ENCODE data around the gene ANKDD1A.

ANKDD1A gene

GRCh38 chr15:64911311-64912186 lies at the start of gene ANKDD1A:
Gene ANKDD1A, plus strand, starts transcription at chr15:64911902. Its CDS starts 29 bp downstream, at chr15:64911931.
- FAIRE-seq (peak; percentile 63), DNase-seq (ENCODE audit: extremely low spot score, insufficient read length, low read depth) (no peak)

- DNase-seq (ENCODE audit: extremely low spot score, insufficient read length, low read depth) (no peak), FAIRE-seq (no peak)
These were observed 49.7 kb upstream of the ANKDD1A start for GRCh38 chr15:64861960-64862359.

- FAIRE-seq: no peak
- DNase-seq (ENCODE audit: extremely low spot score, insufficient read length, low read depth): no peak
These were observed 49.3 kb upstream of the ANKDD1A start for GRCh38 chr15:64862408-64862807.

DNA sequence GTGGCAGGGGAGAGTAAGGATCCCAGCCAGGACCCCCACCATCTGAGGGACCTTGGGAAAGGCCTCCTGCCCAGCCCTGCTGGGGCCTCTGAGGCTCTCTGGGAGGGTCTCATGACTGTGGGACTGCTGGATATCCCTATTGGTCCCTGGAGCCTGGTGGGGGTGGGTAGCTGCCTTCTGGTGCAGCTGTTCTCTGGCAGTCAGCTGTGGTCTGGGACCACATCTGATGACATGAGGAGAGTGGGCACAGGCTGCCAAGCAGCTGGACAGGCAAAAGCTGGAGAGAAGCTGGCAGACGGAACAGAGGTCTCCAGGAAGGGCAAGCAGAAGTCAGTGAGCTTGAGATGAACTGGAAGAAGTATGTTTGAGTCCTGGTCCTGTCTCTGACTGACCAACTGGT lies 47.6 kb upstream of the ANKDD1A start:
- FAIRE-seq: no peak
- no peak for DNase-seq (ENCODE audit: extremely low spot score, insufficient read length, low read depth)

- FAIRE-seq (no peak), DNase-seq (ENCODE audit: extremely low spot score, insufficient read length, low read depth) (no peak)
These were observed 46.3 kb upstream of the ANKDD1A start for GRCh38 chr15:64865126-64865997.

DNA sequence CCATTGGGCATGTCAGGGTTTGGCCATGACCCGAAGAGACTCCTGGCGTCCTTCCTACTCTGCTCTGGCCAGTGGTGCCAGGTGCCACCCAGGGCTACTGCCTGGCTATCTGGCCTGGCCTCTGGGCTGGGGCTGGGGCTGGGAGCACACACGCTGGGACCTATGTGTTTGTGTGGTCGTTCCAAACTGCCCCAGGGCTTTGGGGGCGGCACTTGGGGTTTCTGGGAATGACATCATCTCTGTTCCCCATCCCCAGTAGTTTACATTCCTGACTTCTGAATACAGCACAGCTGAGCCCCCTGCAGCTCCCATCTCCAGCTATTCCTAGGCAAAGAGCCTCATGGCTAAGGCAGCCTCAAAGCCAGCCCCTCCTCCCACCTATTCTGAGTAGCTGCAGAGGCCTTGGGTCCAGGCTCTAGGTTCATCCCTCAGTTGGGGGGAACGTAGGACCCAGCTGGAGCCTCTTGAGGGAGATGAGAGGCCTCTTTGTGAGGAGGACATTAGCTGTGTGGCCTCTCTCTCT lies 45.6 kb upstream of the ANKDD1A start:
- FAIRE-seq: no peak

DNA sequence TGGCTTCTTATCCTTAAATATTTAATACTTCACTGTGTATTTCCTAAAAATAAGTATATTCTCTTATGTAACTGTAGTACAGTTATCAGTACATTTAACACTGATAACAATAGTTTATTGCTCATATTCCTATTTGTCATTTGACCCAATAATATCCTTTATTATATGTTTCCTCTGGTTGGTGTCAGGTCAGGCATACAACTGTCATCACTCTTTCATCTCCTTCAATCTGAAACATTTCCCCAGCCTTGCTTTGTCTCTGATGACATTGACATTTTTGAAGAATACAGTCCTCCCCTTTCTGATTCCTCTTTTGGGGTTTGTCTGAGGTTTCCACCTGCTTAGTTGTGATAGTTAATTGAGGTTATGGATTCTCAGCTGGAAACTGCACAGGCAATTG lies 42.2 kb upstream of the ANKDD1A start:
- FAIRE-seq (no peak), DNase-seq (ENCODE audit: extremely low spot score, insufficient read length, low read depth) (no peak)

More for the DNA sequence above, 45.6 kb upstream of the ANKDD1A start:
- no peak for DNase-seq (ENCODE audit: extremely low spot score, insufficient read length, low read depth)

GRCh38 chr15:64870353-64870752 lies 41.3 kb upstream of the ANKDD1A start:
- no peak for FAIRE-seq

GRCh38 chr15:64875641-64876223 lies 36.0 kb upstream of the ANKDD1A start:
- DNase-seq (ENCODE audit: extremely low spot score, insufficient read length, low read depth) (no peak), FAIRE-seq (no peak)

More at GRCh38 chr15:64870353-64870752, 41.3 kb upstream of the ANKDD1A start:
- no peak for DNase-seq (ENCODE audit: extremely low spot score, insufficient read length, low read depth)

DNA sequence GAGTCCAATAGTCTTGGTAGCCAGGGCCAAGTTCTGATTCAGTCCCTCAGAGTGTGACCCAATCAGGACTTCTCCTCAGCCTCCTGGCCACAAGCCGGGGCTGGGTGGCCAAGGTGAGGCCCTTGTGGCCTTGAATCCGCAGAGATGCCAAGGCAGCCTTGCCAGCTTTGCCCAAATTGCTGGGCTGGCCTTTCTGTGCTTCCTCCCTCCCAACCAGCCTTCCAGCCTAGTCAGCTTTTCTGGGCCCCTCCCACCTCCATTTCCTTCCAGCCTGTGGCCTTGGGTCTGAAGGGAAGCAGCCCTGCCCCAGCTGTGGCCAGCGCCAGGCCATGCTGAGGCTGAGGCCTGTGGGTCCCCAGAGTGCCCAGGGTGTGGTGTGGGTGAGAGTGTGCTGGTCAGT lies 34.3 kb upstream of the ANKDD1A start:
- DNase-seq (ENCODE audit: extremely low spot score, insufficient read length, low read depth) (no peak), FAIRE-seq (no peak)

DNA sequence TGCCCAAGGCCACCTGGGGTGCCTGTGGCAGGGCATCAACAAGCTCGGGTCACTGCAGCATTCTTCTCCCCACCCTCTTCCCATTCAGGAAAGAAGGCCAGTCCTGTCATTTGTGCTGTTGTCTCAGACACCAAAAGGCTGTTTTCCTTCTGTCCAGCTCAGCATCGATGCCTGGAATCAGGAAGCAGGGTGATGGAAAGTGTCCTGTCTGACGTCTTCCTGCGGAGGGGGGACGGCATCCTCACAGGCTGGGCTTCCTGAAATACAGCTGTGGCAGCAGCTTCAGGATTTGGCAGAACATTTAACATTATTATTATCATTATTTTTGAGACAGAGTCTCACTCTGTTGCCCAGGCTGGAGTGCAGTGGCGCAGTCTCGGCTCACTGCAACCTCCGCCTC lies 33.0 kb upstream of the ANKDD1A start:
- DNase-seq (ENCODE audit: extremely low spot score, insufficient read length, low read depth) (no peak), FAIRE-seq (no peak)

DNA sequence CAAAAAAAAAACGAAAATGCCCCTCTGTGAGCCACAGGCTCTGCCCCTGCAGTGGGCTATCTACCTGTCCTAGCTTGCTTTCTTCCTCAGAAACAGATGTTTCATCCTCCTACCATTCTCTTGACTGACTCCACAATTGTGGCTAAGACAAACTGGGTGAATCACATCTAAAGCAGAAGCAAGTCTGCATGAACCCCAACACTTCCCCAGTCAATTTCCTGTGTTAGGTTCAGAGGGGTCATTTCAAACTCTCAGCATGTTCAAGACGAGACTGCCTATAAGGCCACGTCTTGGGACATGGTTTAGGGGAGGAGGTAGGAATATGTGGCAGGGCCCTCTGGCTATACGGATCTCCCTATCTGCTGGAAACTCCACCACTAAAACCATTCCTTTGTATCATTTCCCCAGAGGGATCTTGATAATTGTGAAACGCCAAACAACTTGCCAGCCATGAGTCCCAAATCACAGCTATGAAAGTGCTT lies 28.6 kb upstream of the ANKDD1A start:
- FAIRE-seq (peak; percentile 97), DNase-seq (ENCODE audit: extremely low spot score, insufficient read length, low read depth) (peak; percentile 64)

DNA sequence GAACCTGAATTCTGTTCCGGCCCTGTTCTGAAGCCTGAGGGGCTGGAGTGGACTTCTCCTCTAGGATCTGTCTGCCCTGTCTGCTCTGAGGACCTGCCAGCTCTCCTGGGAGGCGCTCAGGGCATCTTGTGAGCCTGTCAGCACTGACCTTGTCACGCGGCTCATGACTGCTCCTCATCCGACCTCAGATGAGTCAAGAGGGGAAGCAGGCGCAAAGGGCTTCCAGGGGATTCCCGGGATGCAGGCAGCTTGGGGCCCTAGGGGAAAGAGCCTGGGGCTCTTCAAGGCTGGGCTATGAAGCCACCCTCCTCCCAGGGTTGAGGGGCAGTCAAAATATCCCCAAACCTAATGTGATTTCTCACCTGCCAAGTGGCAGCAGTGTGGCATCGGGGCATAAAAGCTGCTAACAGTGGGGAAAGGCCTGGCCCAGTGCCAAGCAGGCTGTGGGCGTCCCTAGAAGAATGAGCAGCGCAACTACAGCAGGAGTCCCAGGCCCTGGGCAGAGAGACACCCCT lies 27.6 kb upstream of the ANKDD1A start:
- peak; percentile 95 for FAIRE-seq
- DNase-seq (ENCODE audit: extremely low spot score, insufficient read length, low read depth): peak; percentile 37

DNA sequence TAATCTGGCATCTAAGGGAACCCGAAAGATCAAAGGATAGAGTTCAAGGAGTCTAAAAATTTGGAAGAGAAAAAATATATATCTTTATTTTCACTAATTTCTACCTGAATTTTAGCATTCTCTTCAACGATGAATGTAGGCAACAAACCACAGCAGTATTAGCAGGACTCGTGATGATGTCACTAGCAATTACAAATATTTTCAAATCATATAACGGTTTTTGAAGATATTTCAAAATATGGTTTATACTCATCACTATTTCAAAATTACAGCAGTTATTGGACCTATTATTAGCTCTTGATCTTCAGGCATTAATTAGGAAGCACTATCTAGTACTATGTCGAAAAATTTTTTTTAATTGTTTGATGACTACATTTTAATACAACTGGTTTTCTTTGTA lies 27.0 kb upstream of the ANKDD1A start:
- DNase-seq (ENCODE audit: extremely low spot score, insufficient read length, low read depth) (no peak), FAIRE-seq (no peak)

DNA sequence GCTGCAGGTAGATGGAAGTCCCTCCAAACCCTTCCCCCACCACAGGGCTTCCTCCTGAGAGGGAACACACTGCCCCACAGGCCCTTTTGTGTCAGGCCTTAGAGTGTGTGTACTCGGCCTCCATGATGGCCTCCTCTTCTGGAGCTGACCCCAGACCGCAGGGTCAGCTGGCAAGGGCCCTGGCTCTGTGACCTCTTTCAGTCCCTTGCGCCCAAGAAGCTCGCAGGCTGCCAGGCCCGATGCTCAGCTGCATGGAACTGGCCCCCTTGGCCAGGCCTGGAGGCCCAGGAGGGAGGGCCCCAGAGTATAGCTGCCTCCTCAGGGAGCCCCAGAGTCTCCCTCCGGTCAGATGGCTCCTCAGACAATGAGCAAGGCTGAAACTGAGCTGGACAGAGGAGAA lies 23.4 kb upstream of the ANKDD1A start:
- DNase-seq (ENCODE audit: extremely low spot score, insufficient read length, low read depth): no peak
- no peak for FAIRE-seq

- FAIRE-seq: no peak
- no peak for DNase-seq (ENCODE audit: extremely low spot score, insufficient read length, low read depth)
These were observed 20.1 kb upstream of the ANKDD1A start for GRCh38 chr15:64891561-64891960.

GRCh38 chr15:64892847-64893403 lies 18.8 kb upstream of the ANKDD1A start:
- no peak for FAIRE-seq
- no peak for DNase-seq (ENCODE audit: extremely low spot score, insufficient read length, low read depth)

- DNase-seq (ENCODE audit: extremely low spot score, insufficient read length, low read depth) (peak; percentile 73), FAIRE-seq (peak; percentile 97)
These were observed 18.0 kb upstream of the ANKDD1A start for GRCh38 chr15:64893481-64894394.
